ENCODE measurements around the gene PEMT.
A peak's percentile ranks its signal among the peaks of the same experiment; 100 is the strongest.
"Not testable (repeated sequence)": the region's sequence is repeated elsewhere in the genome, so short reads cannot be mapped to it uniquely, and the experiment has no call there.

Gene PEMT

GRCh38 chr17:17498606-17499301, 92.8 kb downstream of the PEMT start:
- no peak for DNase-seq

GRCh38 chr17:17497845-17498520, 93.5 kb downstream of the PEMT start:
- DNase-seq = no peak

- no peak for DNase-seq
Measured at GRCh38 chr17:17497065-17497844, 94.3 kb downstream of the PEMT start.

GRCh38 chr17:17496189-17497064, 95.1 kb downstream of the PEMT start, which contains the start of gene RASD1:
Gene RASD1, minus strand, starts transcription at chr17:17496395. Its CDS starts 214 bp downstream, at chr17:17496181.
- DNase-seq = peak; percentile 75

GRCh38 chr17:17495536-17496188, 95.8 kb downstream of the PEMT start:
- no peak for DNase-seq

GRCh38 chr17:17494870-17495535, 96.5 kb downstream of the PEMT start:
- DNase-seq = no peak

- DNase-seq = no peak
Measured at GRCh38 chr17:17494499-17494869, 97.0 kb downstream of the PEMT start.

- no peak for DNase-seq
Measured at GRCh38 chr17:17493986-17494466, 97.5 kb downstream of the PEMT start.

- DNase-seq = no peak
Measured at GRCh38 chr17:17493249-17493985, 98.1 kb downstream of the PEMT start.

GRCh38 chr17:17492571-17492970, 98.9 kb downstream of the PEMT start:
- no peak for DNase-seq

- no peak for DNase-seq
Measured at GRCh38 chr17:17492085-17492484, 99.4 kb downstream of the PEMT start.

- no peak for DNase-seq
Measured at GRCh38 chr17:17491546-17491988, 99.9 kb downstream of the PEMT start.

- DNase-seq = no peak
Measured at GRCh38 chr17:17491031-17491471, 100.5 kb downstream of the PEMT start.

GRCh38 chr17:17487998-17488397, 103.5 kb downstream of the PEMT start:
- DNase-seq = no peak

GRCh38 chr17:17486416-17486815, 105.1 kb downstream of the PEMT start:
- not testable (repeated sequence) for DNase-seq

GRCh38 chr17:17485420-17485819, 106.1 kb downstream of the PEMT start:
- DNase-seq = no peak

- no peak for DNase-seq
Measured at GRCh38 chr17:17484451-17484899, 107.0 kb downstream of the PEMT start.

- no peak for DNase-seq
Measured at GRCh38 chr17:17481860-17482259, 109.6 kb downstream of the PEMT start.

- no peak for DNase-seq
Measured at GRCh38 chr17:17480593-17481148, 110.8 kb downstream of the PEMT start.

GRCh38 chr17:17479209-17479608, 112.3 kb downstream of the PEMT start:
- no peak for DNase-seq
